ENCODE results near the gene RBM33. TPM values are rescaled to one million over a fixed set of nuclear protein-coding genes. Genes with fewer than 3 reads are reported as not detected.

RBM33 gene
- polyA plus RNA-seq, 1 donor (not counting 4 experiments of a cell fraction or from before 2014, with no cell fraction given), result 8.9 TPM

GRCh38 chr7:155660059-155660757 is 15.7 kb downstream of the RBM33 start:
- Histone ChIP-seq H3K4me2 (ENCODE audit: control insufficient read depth, extremely low read depth, insufficient read depth, low read depth, low read length) (no peak overlapping the region), H3K79me2 (ENCODE audit: control insufficient read depth, insufficient read depth, low read length) (peaks cover 95% of the 10 kb centered on the region), H3K4me1 (ENCODE audit: control insufficient read depth, extremely low read depth, insufficient read depth, low read length) (peaks cover 2% of the 10 kb centered on the region), H3K27ac (ENCODE audit: control insufficient read depth, insufficient read depth, low read length) (no peak overlapping the region), H2AFZ (ENCODE audit: control insufficient read depth, low read length) (no peak overlapping the region), H3K9me1 (ENCODE audit: control insufficient read depth, extremely low read depth, insufficient read depth, low read length) (no peaks in the 10 kb centered on the region), H3K36me3 (ENCODE audit: control insufficient read depth in 2 of 2, extremely low read depth in 1 of 2, insufficient read depth in 2 of 2, low read length in 2 of 2) (peaks cover 0 to 1% of the 10 kb centered on the region in 2 experiments), H3K27me3 (ENCODE audit: control insufficient read depth, extremely low read depth, insufficient read depth, low read length) (no peaks in the 10 kb centered on the region), H3K9me3 (ENCODE audit: control insufficient read depth, low read depth, low read length) (no peaks in the 10 kb centered on the region), H4K20me1 (ENCODE audit: control insufficient read depth, extremely low read depth, insufficient read depth, low read length) (peaks cover 8% of the 10 kb centered on the region), H3K9ac (ENCODE audit: control insufficient read depth, extremely low read depth, insufficient read depth, low read length) (no peak overlapping the region), H3K4me3 (ENCODE audit: control insufficient read depth in 2 of 3, extremely low read depth in 1 of 3, insufficient read depth in 2 of 3, low read depth in 1 of 3, low read length in 3 of 3) (no peak overlapping the region)
- FAIRE-seq, result no peak
- dilution Hi-C loops (cut with MboI; ENCODE audit: extremely low pct_ligation_motif_present, low sequenced_read_pairs), result no loop called here
- no peak for TF ChIP-seq CTCF (optimal IDR thresholded peaks at IDR 0.05 in 1 of 3, IDR thresholded peaks at IDR 0.05 in 1 of 3, conservative IDR thresholded peaks at IDR 0.05 in 1 of 3; ENCODE audit: extremely low read depth in 1 of 3, insufficient read depth in 2 of 3, low read length in 3 of 3)
- no peak for TF ChIP-seq EZH2 (IDR thresholded peaks at IDR 0.05; ENCODE audit: low read length)
- DNase-seq (ENCODE audit: low read depth, low spot score), result no peak

- H2AFZ ChIP-seq (ENCODE audit: control insufficient read depth, low read length), result no peak overlapping the region
- FAIRE-seq, result no peak
- H3K4me3 ChIP-seq (ENCODE audit: control insufficient read depth in 2 of 3, extremely low read depth in 1 of 3, insufficient read depth in 2 of 3, low read depth in 1 of 3, low read length in 3 of 3), result no peak overlapping the region
- no peak overlapping the region for H3K9ac ChIP-seq (ENCODE audit: control insufficient read depth, extremely low read depth, insufficient read depth, low read length)
- TF ChIP-seq EZH2 (IDR thresholded peaks at IDR 0.05; ENCODE audit: low read length) (no peak), CTCF (optimal IDR thresholded peaks at IDR 0.05 in 1 of 3, IDR thresholded peaks at IDR 0.05 in 1 of 3, conservative IDR thresholded peaks at IDR 0.05 in 1 of 3; ENCODE audit: extremely low read depth in 1 of 3, insufficient read depth in 2 of 3, low read length in 3 of 3) (no peak)
- H3K27ac ChIP-seq (ENCODE audit: control insufficient read depth, insufficient read depth, low read length), result no peak overlapping the region
- no peaks in the 10 kb centered on the region for H3K9me3 ChIP-seq (ENCODE audit: control insufficient read depth, low read depth, low read length)
- dilution Hi-C loops (cut with MboI; ENCODE audit: extremely low pct_ligation_motif_present, low sequenced_read_pairs), result no loop called here
- no peak for DNase-seq (ENCODE audit: low read depth, low spot score)
- H3K36me3 ChIP-seq (ENCODE audit: control insufficient read depth in 2 of 2, extremely low read depth in 1 of 2, insufficient read depth in 2 of 2, low read length in 2 of 2), result peaks cover 0 to 3% of the 10 kb centered on the region in 2 experiments
- peaks cover 8% of the 10 kb centered on the region for H3K4me1 ChIP-seq (ENCODE audit: control insufficient read depth, extremely low read depth, insufficient read depth, low read length)
- H3K4me2 ChIP-seq (ENCODE audit: control insufficient read depth, extremely low read depth, insufficient read depth, low read depth, low read length), result no peak overlapping the region
- H3K27me3 ChIP-seq (ENCODE audit: control insufficient read depth, extremely low read depth, insufficient read depth, low read length), result no peaks in the 10 kb centered on the region
- H3K9me1 ChIP-seq (ENCODE audit: control insufficient read depth, extremely low read depth, insufficient read depth, low read length), result no peaks in the 10 kb centered on the region
- H4K20me1 ChIP-seq (ENCODE audit: control insufficient read depth, extremely low read depth, insufficient read depth, low read length), result peaks cover 12% of the 10 kb centered on the region
- H3K79me2 ChIP-seq (ENCODE audit: control insufficient read depth, insufficient read depth, low read length), result peaks cover 91% of the 10 kb centered on the region
These were observed 16.3 kb downstream of the RBM33 start for GRCh38 chr7:155660758-155661093.
